SU-DHL-6 (cell line): ENCODE measurements around the gene GPC1.

Experiments used
- CTCF ChIP-seq: fragments of 200-600 bp; sonication (generic); IDR thresholded peaks from one replicate; pipeline ENCODE4 v1.5.1; 2017; ENCODE audit warnings: antibody characterized with exemption, mild to moderate bottlenecking, low read length, moderate library complexity; ENCODE audit not compliant: insufficient read depth, poor library complexity, severe bottlenecking
- EZH2phosphoT487 ChIP-seq: fragments of 200-600 bp; sonication (generic), shearing (Covaris generic); conservative IDR thresholded peaks from 2 replicates; pipeline ENCODE4 v1.6.1; 2018; ENCODE audit warnings: mild to moderate bottlenecking, antibody characterized with exemption, low read length, moderate library complexity, mixed read lengths

GRCh38 chr2:240432820-240433801, 2.4 kb upstream of the GPC1 start:
- TF ChIP-seq CTCF, result no peak
- no peak for TF ChIP-seq EZH2phosphoT487
